ENCODE results near the gene IL1RAPL1.

DNA sequence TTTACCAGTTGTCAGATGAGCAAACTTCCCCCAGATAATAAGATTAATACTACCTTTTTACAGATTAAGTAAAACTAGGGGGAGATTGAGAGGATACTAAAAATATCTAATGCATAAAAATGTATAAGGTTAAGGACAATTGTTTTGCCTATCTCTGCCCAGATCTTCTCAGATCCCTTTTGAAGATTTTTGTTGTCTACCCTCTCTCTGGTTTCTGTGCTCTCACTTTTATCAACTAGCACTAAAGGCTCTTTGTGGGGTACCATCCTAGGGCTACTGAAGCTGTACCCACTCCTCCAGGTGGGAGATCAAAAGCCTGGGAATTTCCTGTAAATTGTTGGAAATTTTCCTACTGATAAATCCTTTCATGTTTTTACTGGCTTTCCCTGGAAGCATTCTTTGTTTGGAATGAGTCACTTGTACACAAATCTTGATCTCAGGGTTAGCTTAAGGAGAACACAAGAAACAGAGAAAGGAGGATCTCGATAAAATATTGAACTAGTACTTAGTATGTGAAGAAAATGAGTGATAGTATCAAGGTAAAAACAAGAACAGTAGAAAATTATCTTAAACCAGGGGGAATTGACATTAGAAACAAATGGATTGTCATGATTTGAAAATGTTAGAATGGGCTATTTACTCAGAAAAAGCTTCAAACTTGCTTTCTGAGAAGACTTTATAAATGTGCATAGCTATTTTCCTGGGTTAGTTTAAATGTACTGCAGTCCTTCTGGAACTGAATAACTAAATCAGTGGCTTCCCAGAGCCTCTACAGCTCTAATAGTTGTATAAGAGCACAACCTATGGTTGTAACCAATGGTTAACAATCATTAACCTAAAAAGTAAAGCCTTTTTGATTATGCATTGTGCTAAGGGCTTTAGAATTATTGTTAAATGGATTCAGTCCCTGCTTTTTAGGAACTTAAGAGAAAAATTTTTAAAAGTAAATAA lies 948.2 kb downstream of the IL1RAPL1 start:
- no peak for TF ChIP-seq PPARA (CRISPR knock-in tag; IDR thresholded peaks at IDR 0.05; ENCODE audit: borderline replicate concordance)
- TF ChIP-seq, protein P1, sequence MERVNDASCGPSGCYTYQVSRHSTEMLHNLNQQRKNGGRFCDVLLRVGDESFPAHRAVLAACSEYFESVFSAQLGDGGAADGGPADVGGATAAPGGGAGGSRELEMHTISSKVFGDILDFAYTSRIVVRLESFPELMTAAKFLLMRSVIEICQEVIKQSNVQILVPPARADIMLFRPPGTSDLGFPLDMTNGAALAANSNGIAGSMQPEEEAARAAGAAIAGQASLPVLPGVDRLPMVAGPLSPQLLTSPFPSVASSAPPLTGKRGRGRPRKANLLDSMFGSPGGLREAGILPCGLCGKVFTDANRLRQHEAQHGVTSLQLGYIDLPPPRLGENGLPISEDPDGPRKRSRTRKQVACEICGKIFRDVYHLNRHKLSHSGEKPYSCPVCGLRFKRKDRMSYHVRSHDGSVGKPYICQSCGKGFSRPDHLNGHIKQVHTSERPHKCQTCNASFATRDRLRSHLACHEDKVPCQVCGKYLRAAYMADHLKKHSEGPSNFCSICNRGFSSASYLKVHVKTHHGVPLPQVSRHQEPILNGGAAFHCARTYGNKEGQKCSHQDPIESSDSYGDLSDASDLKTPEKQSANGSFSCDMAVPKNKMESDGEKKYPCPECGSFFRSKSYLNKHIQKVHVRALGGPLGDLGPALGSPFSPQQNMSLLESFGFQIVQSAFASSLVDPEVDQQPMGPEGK (CRISPR knock-in tag; IDR thresholded peaks at IDR 0.05; ENCODE audit: borderline replicate concordance): no peak
- TF ChIP-seq ARNTL (CRISPR knock-in tag; IDR thresholded peaks at IDR 0.05; ENCODE audit: borderline replicate concordance, low read depth): no peak
- no peak for TF ChIP-seq BACH2 (CRISPR knock-in tag; IDR thresholded peaks at IDR 0.05; ENCODE audit: borderline replicate concordance)
- TF ChIP-seq ZFP30 (CRISPR knock-in tag; IDR thresholded peaks at IDR 0.05): no peak
- TF ChIP-seq, protein P2, sequence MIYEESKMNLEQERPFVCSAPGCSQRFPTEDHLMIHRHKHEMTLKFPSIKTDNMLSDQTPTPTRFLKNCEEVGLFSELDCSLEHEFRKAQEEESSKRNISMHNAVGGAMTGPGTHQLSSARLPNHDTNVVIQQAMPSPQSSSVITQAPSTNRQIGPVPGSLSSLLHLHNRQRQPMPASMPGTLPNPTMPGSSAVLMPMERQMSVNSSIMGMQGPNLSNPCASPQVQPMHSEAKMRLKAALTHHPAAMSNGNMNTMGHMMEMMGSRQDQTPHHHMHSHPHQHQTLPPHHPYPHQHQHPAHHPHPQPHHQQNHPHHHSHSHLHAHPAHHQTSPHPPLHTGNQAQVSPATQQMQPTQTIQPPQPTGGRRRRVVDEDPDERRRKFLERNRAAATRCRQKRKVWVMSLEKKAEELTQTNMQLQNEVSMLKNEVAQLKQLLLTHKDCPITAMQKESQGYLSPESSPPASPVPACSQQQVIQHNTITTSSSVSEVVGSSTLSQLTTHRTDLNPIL (CRISPR knock-in tag; IDR thresholded peaks at IDR 0.05; ENCODE audit: low read depth): no peak
- TF ChIP-seq, protein P3, sequence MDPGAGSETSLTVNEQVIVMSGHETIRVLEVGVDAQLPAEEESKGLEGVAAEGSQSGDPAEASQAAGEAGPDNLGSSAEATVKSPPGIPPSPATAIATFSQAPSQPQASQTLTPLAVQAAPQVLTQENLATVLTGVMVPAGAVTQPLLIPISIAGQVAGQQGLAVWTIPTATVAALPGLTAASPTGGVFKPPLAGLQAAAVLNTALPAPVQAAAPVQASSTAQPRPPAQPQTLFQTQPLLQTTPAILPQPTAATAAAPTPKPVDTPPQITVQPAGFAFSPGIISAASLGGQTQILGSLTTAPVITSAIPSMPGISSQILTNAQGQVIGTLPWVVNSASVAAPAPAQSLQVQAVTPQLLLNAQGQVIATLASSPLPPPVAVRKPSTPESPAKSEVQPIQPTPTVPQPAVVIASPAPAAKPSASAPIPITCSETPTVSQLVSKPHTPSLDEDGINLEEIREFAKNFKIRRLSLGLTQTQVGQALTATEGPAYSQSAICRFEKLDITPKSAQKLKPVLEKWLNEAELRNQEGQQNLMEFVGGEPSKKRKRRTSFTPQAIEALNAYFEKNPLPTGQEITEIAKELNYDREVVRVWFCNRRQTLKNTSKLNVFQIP (CRISPR knock-in tag; IDR thresholded peaks at IDR 0.05; ENCODE audit: borderline replicate concordance, low read depth): no peak
- TF ChIP-seq OSR1 (CRISPR knock-in tag; IDR thresholded peaks at IDR 0.05): no peak
- TF ChIP-seq ZFP3 (CRISPR knock-in tag; IDR thresholded peaks at IDR 0.05): no peak
- TF ChIP-seq SNAI2 (CRISPR knock-in tag; IDR thresholded peaks at IDR 0.05): no peak
- no peak for TF ChIP-seq ESRRG (CRISPR knock-in tag; IDR thresholded peaks at IDR 0.05)
- no peak for TF ChIP-seq GLIS3 (CRISPR knock-in tag; IDR thresholded peaks at IDR 0.05)
- TF ChIP-seq RARB (CRISPR knock-in tag; IDR thresholded peaks at IDR 0.05): no peak
- no peak for TF ChIP-seq ZC3H10 (CRISPR knock-in tag; IDR thresholded peaks at IDR 0.05)

Data from SK-N-SH treated with all-trans-retinoic acid at 6 μM for 48 hours (cell line).